Keratinocyte (primary cell): ENCODE data around the gene S100Z. TPM values are rescaled to one million over a fixed set of nuclear protein-coding genes. Genes with fewer than 3 reads are reported as not detected.
A peak's percentile ranks its signal among the peaks of the same experiment; 100 is the strongest.

Source experiments
- DNase-seq: peaks from one replicate; pipeline ENCODE4 v3.0.0-alpha.2; 2011; ENCODE audit warnings: low read depth, missing footprints, low spot score
- FAIRE-seq: peaks from 2 replicates; lab custom pipeline; 2011; peaks lifted over from hg19 to GRCh38; lab: Jason Lieb, UNC
- H2AFZ ChIP-seq: 2 replicates; pipeline ENCODE4 v1.6.0; 2012; ENCODE audit warnings: low read length, control low read depth, inconsistent platforms; ENCODE audit not compliant: control insufficient read depth
- H3K27ac ChIP-seq: 2 replicates; pipeline ENCODE4 v1.5.1; 2011; ENCODE audit warnings: low read length; ENCODE audit not compliant: control insufficient read depth, insufficient read depth
- H3K27me3 ChIP-seq: 3 replicates; pipeline ENCODE4 v1.6.0; 2011; ENCODE audit warnings: low read length; ENCODE audit not compliant: control insufficient read depth, insufficient read depth; ENCODE audit errors: extremely low read depth
- H3K36me3 ChIP-seq, 2 experiments: 2 replicates in 1 of 2; 3 replicates in 1 of 2; pipeline ENCODE4 v1.5.1; 2011; ENCODE audit warnings: low read length in 2 of 2, mild to moderate bottlenecking in 1 of 2; ENCODE audit not compliant: control insufficient read depth in 2 of 2, insufficient read depth in 2 of 2; ENCODE audit errors: extremely low read depth in 1 of 2
- H3K4me1 ChIP-seq: 3 replicates; pipeline ENCODE4 v1.5.1; 2011; ENCODE audit warnings: low read length; ENCODE audit not compliant: control insufficient read depth, insufficient read depth; ENCODE audit errors: extremely low read depth
- H3K4me2 ChIP-seq: 3 replicates; pipeline ENCODE4 v1.6.0; 2011; ENCODE audit warnings: low read depth, low read length; ENCODE audit not compliant: control insufficient read depth, insufficient read depth; ENCODE audit errors: extremely low read depth
- H3K4me3 ChIP-seq, 3 experiments: fragments of 200-600 bp in 1 of 3; sonication (generic) in 1 of 3; 2 replicates in 2 of 3; 3 replicates in 1 of 3; pipeline ENCODE4 v1.5.1; 2011 to 2016; ENCODE audit warnings: low read length in 3 of 3, mild to moderate bottlenecking in 3 of 3, control low read depth in 2 of 3, inconsistent platforms in 1 of 3, low read depth in 1 of 3, mixed read lengths in 1 of 3, mixed run types in 1 of 3, moderate library complexity in 1 of 3; ENCODE audit not compliant: control insufficient read depth in 2 of 3, insufficient read depth in 2 of 3; ENCODE audit errors: extremely low read depth in 1 of 3
- H3K79me2 ChIP-seq: 2 replicates; pipeline ENCODE4 v1.6.0; 2012; ENCODE audit warnings: low read length; ENCODE audit not compliant: control insufficient read depth, insufficient read depth
- H3K9ac ChIP-seq: 3 replicates; pipeline ENCODE4 v1.6.0; 2011; ENCODE audit warnings: low read length; ENCODE audit not compliant: control insufficient read depth, insufficient read depth; ENCODE audit errors: extremely low read depth
- H3K9me1 ChIP-seq: 3 replicates; pipeline ENCODE4 v1.6.0; 2011; ENCODE audit warnings: low read length; ENCODE audit not compliant: control insufficient read depth, insufficient read depth; ENCODE audit errors: extremely low read depth
- H3K9me3 ChIP-seq: 2 replicates; pipeline ENCODE4 v1.5.1; 2012; ENCODE audit warnings: low read depth, low read length; ENCODE audit not compliant: control insufficient read depth
- H4K20me1 ChIP-seq: 3 replicates; pipeline ENCODE4 v1.6.0; 2011; ENCODE audit warnings: low read length; ENCODE audit not compliant: control insufficient read depth, insufficient read depth; ENCODE audit errors: extremely low read depth
- CTCF ChIP-seq, 3 experiments: IDR thresholded peaks in 1 of 3; conservative IDR thresholded peaks in 1 of 3; optimal IDR thresholded peaks in 1 of 3; 2 replicates in 2 of 3; 3 replicates in 1 of 3; pipeline versions ENCODE3 to v1.5.1; 2011; ENCODE audit warnings: low read length in 3 of 3, mild to moderate bottlenecking in 3 of 3, moderate library complexity in 2 of 3, control low read depth in 1 of 3, inconsistent platforms in 1 of 3; ENCODE audit not compliant: insufficient read depth in 2 of 3; ENCODE audit errors: extremely low read depth in 1 of 3
- EZH2 ChIP-seq: IDR thresholded peaks from one replicate; pipeline ENCODE4 v1.6.1; 2012; ENCODE audit warnings: inconsistent platforms, mild to moderate bottlenecking, low read length, moderate library complexity
- dilution Hi-C: fragments of 300-500 bp; cut with MboI; formaldehyde crosslinking; loops from one replicate; pipeline ENCODE4 v1.7.0; 2020; ENCODE audit warnings: low sequenced_read_pairs; ENCODE audit not compliant: extremely low pct_ligation_motif_present
- polyA plus RNA-seq, 5 experiments: library from polyadenylated mRNA; depleted of rRNA in 3 of 5; stranded (reverse) in 3 of 5; stranded (forward) in 1 of 5; unstranded in 1 of 5; fragments of >200 nt; gene quantifications; 1 replicate in 1 of 5; 2 replicates in 3 of 5; 3 replicates in 1 of 5; pipeline versions ENCODE4 v1.2.1 to v1.2.3, GENCODE V29; 2011 to 2012; ENCODE audit warnings: missing spikeins in 2 of 5, low read depth in 1 of 5, low replicate concordance in 1 of 5

Gene S100Z
- polyA plus RNA-seq, 1 donor (not counting 4 experiments of a cell fraction or from before 2014, with no cell fraction given) = not detected

DNA sequence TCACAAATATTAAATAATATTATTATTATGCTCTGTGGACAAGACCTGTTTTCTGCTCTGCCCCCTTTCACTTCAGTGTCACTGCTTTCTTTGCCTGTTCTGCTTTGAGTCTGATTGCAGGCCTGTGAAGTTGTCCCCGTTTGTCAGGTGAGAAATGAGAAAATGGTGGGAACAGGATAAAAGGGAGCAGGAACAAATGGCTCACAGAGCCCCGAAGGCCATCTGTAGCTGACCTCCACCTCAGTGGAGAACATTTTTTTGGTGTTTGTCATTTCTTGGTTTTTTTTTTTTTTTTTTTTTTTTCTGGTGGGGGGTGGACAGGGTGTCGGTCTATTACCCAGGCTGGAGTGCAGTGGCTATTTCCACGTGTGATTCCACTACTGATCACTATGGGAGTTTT lies 13.2 kb upstream of the S100Z start:
- no peaks in the 10 kb centered on the region for H3K27me3 ChIP-seq
- dilution Hi-C loops = no loop called here
- no peak overlapping the region for H2AFZ ChIP-seq
- no peak overlapping the region for H3K4me3 ChIP-seq
- H3K9ac ChIP-seq = no peak overlapping the region
- peaks cover 5% of the 10 kb centered on the region for H4K20me1 ChIP-seq
- no peak overlapping the region for H3K4me2 ChIP-seq
- H3K36me3 ChIP-seq = peaks cover 15 to 29% of the 10 kb centered on the region in 2 experiments
- no peaks in the 10 kb centered on the region for H3K9me1 ChIP-seq
- DNase-seq = no peak
- FAIRE-seq = no peak
- no peaks in the 10 kb centered on the region for H3K9me3 ChIP-seq
- peaks cover 30% of the 10 kb centered on the region for H3K79me2 ChIP-seq
- no peak for TF ChIP-seq CTCF (optimal IDR thresholded peaks at IDR 0.05 in 1 of 3, IDR thresholded peaks at IDR 0.05 in 1 of 3, conservative IDR thresholded peaks at IDR 0.05 in 1 of 3; ENCODE audit: extremely low read depth in 1 of 3, insufficient read depth in 2 of 3, low read length in 3 of 3)
- TF ChIP-seq EZH2 = no peak
- peaks cover 14% of the 10 kb centered on the region for H3K4me1 ChIP-seq
- H3K27ac ChIP-seq = no peak overlapping the region

DNA sequence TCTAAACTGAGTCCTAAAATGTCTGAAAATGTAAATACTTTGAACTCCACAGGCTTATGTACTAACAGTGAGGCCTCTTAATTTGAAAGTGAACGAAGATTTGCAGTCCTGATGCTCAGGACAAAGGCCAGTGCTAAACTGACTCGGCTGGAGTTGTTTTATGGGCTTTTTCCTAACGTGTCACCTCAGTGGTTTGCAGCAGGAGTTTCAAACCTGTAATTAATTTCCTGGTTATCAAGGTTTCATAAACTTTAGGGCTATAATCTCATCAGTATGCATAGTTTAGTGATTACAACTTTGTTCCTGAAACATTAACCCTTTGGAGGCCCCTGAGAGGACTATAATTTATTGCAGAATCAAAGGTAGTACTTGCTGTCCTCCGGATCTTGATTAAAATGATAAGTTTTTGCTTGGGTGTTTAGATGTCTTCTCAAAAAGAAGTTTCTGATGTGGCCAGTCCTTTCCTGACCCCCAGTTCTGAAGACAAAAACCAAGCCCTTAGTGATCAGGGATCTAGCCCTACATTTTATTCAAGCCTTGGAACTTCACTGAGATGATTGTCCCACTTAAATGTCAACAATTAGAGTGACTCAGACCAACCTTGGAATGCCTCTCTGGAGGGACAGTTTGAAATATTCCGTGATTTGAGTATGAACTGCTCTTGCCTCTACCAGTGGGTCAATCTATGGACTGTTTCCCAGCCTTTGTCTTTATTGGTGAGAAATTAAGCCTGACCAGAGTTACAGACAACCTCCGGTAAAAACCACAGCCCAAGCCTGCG lies 11.1 kb upstream of the S100Z start:
- FAIRE-seq (no peak), DNase-seq (no peak)
- H3K27me3 ChIP-seq = no peaks in the 10 kb centered on the region
- no peaks in the 10 kb centered on the region for H3K9me1 ChIP-seq
- H3K9me3 ChIP-seq = no peaks in the 10 kb centered on the region
- H3K4me1 ChIP-seq = peaks cover 14% of the 10 kb centered on the region
- H3K4me3 ChIP-seq = no peak overlapping the region
- H3K4me2 ChIP-seq = peak overlapping the region; percentile 6
- H2AFZ ChIP-seq = no peak overlapping the region
- peaks cover 3 to 15% of the 10 kb centered on the region in 2 experiments for H3K36me3 ChIP-seq
- H4K20me1 ChIP-seq = no peaks in the 10 kb centered on the region
- H3K27ac ChIP-seq = no peak overlapping the region
- no peak for TF ChIP-seq CTCF (optimal IDR thresholded peaks at IDR 0.05 in 1 of 3, IDR thresholded peaks at IDR 0.05 in 1 of 3, conservative IDR thresholded peaks at IDR 0.05 in 1 of 3; ENCODE audit: extremely low read depth in 1 of 3, insufficient read depth in 2 of 3, low read length in 3 of 3)
- TF ChIP-seq EZH2 = no peak
- dilution Hi-C loops = no loop called here
- H3K79me2 ChIP-seq = peaks cover 10% of the 10 kb centered on the region
- no peak overlapping the region for H3K9ac ChIP-seq
